ENCODE results near the gene DIMT1.

DIMT1 gene
- total RNA-seq, result 6.7 to 33.9 (median 21.4) reads per million in 17 experiments

- DNase-seq, result peak; percentile 97 to 99 (median 98)
Measured at GRCh38 chr5:62403411-62404250, at the start of gene DIMT1. Gene DIMT1 (minus strand): TSS chr5:62403905. CDS start chr5:62403772, 133 bp downstream.

- no peak for DNase-seq
Measured at GRCh38 chr5:62450259-62450658, 46.6 kb upstream of the DIMT1 start.

- DNase-seq, result no peak
Measured at GRCh38 chr5:62448528-62448927, 44.8 kb upstream of the DIMT1 start.

- DNase-seq, result peak; percentile 7 to 42 (median 25)
Measured at GRCh38 chr5:62432621-62433064, 28.9 kb upstream of the DIMT1 start.

- peak in 3 of 4 experiments; percentile 11 to 34 (median 26) for DNase-seq
Measured at GRCh38 chr5:62431735-62432620, 28.3 kb upstream of the DIMT1 start.

- no peak for DNase-seq
Measured at GRCh38 chr5:62424763-62425162, 21.1 kb upstream of the DIMT1 start.

GRCh38 chr5:62421414-62421813, 17.7 kb upstream of the DIMT1 start:
- DNase-seq, result no peak

GRCh38 chr5:62419609-62420008, 15.9 kb upstream of the DIMT1 start:
- no peak for DNase-seq

- no peak for DNase-seq
Measured at GRCh38 chr5:62418462-62419076, 14.9 kb upstream of the DIMT1 start.

- no peak for DNase-seq
Measured at GRCh38 chr5:62413711-62414110, 10.0 kb upstream of the DIMT1 start.

GRCh38 chr5:62412549-62413329, 9.0 kb upstream of the DIMT1 start, which contains the start of gene IPO11:
Gene IPO11 (plus strand): TSS chr5:62412763. CDS start chr5:62437280, 24,517 bp downstream.
- DNase-seq, result peak; percentile 99 to 100 (median 99)

- no peak for DNase-seq
Measured at GRCh38 chr5:62395210-62395950, 8.3 kb downstream of the DIMT1 start.

- no peak for DNase-seq
Measured at GRCh38 chr5:62386824-62387223, 16.9 kb downstream of the DIMT1 start.

GRCh38 chr5:62385816-62386400, 17.8 kb downstream of the DIMT1 start:
- DNase-seq, result no peak

GRCh38 chr5:62385131-62385530, 18.6 kb downstream of the DIMT1 start:
- DNase-seq, result no peak

- DNase-seq, result no peak
Measured at GRCh38 chr5:62376064-62376463, 27.6 kb downstream of the DIMT1 start.

GRCh38 chr5:62375627-62376026, 28.1 kb downstream of the DIMT1 start:
- DNase-seq, result no peak

GRCh38 chr5:62374090-62374489, 29.6 kb downstream of the DIMT1 start:
- no peak for DNase-seq

GRCh38 chr5:62373382-62373781, 30.3 kb downstream of the DIMT1 start:
- DNase-seq, result no peak

GRCh38 chr5:62372600-62372999, 31.1 kb downstream of the DIMT1 start:
- DNase-seq, result no peak

- no peak for DNase-seq
Measured at GRCh38 chr5:62371409-62371808, 32.3 kb downstream of the DIMT1 start.
